OCI-LY7 (cell line): ENCODE data around the gene PTPRU. TPM values are rescaled to one million over a fixed set of nuclear protein-coding genes. Genes with fewer than 3 reads are reported as not detected.

ENCODE experiments used
- BruUV-seq: library from RNA; stranded (reverse); fragments of 400-500 nt; replicated peaks from 2 replicates; lab custom pipeline; 2021; lab: Mats Ljungman, UMichigan
- CTCF ChIA-PET: fragments of 300-600 bp; sonication (Branson Sonifier 250); formaldehyde crosslinking; loops from one replicate; lab custom pipeline; 2022; ENCODE audit warnings: antibody characterized with exemption; ENCODE audit not compliant: unreplicated experiment; lab: Charles Lee
- POLR2A ChIA-PET: fragments of 300-600 bp; sonication (Branson Sonifier 250); formaldehyde crosslinking; loops from one replicate; lab custom pipeline; 2022; ENCODE audit warnings: antibody characterized with exemption; lab: Charles Lee
- DNase-seq: peaks from one replicate; pipeline ENCODE4 v3.0.0-alpha.2; 2015; ENCODE audit warnings: low spot score
- H2AFZ ChIP-seq: fragments of 200-600 bp; sonication (generic), shearing (Covaris generic); 2 replicates; pipeline ENCODE4 v1.6.1; 2014; ENCODE audit warnings: mild to moderate bottlenecking, antibody characterized with exemption, low read length, moderate library complexity
- H3K27ac ChIP-seq: fragments of 200-600 bp; sonication (generic); 2 replicates; pipeline ENCODE4 v1.5.1; 2014; ENCODE audit warnings: mixed run types, low read depth, mild to moderate bottlenecking, moderate library complexity, low read length, inconsistent platforms; ENCODE audit not compliant: poor library complexity, severe bottlenecking
- H3K36me3 ChIP-seq: fragments of 200-600 bp; sonication (generic); 2 replicates; pipeline ENCODE4 v1.6.1; 2014; ENCODE audit warnings: mild to moderate bottlenecking, antibody characterized with exemption, low read length, moderate library complexity, mixed read lengths; ENCODE audit not compliant: insufficient read depth
- H3K4me1 ChIP-seq: fragments of 200-600 bp; sonication (generic); 2 replicates; pipeline ENCODE4 v1.5.1; 2014; ENCODE audit warnings: mild to moderate bottlenecking, low read length; ENCODE audit not compliant: insufficient read depth, poor library complexity, severe bottlenecking
- H3K4me2 ChIP-seq: fragments of 200-600 bp; sonication (generic); 2 replicates; pipeline ENCODE4 v1.6.1; 2014; ENCODE audit warnings: mild to moderate bottlenecking, low read length
- H3K4me3 ChIP-seq: fragments of 200-600 bp; sonication (generic); 2 replicates; pipeline ENCODE4 v1.5.1; 2014; ENCODE audit warnings: mild to moderate bottlenecking, low read depth, low read length; ENCODE audit not compliant: poor library complexity, severe bottlenecking
- H3K79me2 ChIP-seq: fragments of 200-600 bp; sonication (generic); 2 replicates; pipeline ENCODE4 v1.6.1; 2016; ENCODE audit warnings: low read depth, mild to moderate bottlenecking, low read length, moderate library complexity, mixed read lengths; ENCODE audit not compliant: insufficient read depth
- H3K9me2 ChIP-seq: fragments of 200-600 bp; sonication (generic); 2 replicates; pipeline ENCODE4 v1.6.1; 2016; ENCODE audit warnings: mild to moderate bottlenecking, low read length, mixed read lengths; ENCODE audit not compliant: insufficient read depth
- H3K9me3 ChIP-seq: fragments of 200-600 bp; sonication (generic); 2 replicates; pipeline ENCODE4 v1.6.1; 2014; ENCODE audit warnings: mild to moderate bottlenecking, mixed run types, low read length, mixed read lengths
- H4K20me1 ChIP-seq: fragments of 200-600 bp; sonication (generic); 2 replicates; pipeline ENCODE4 v1.6.1; 2014; ENCODE audit warnings: mild to moderate bottlenecking, antibody characterized with exemption, low read length, moderate library complexity, mixed read lengths; ENCODE audit not compliant: insufficient read depth
- CTCF ChIP-seq: fragments of 200-600 bp; sonication (generic); conservative IDR thresholded peaks from 2 replicates; pipeline ENCODE4 v1.5.1; 2014; ENCODE audit warnings: mild to moderate bottlenecking, antibody characterized with exemption, low read length, moderate library complexity, mixed read lengths
- EZH2phosphoT487 ChIP-seq: fragments of 200-600 bp; sonication (generic); IDR thresholded peaks from 2 replicates; pipeline ENCODE4 v1.6.1; 2018; ENCODE audit warnings: low read depth, borderline replicate concordance, mild to moderate bottlenecking, mixed run types, antibody characterized with exemption, low read length, moderate library complexity, mixed read lengths
- intact Hi-C: fragments of 100-400 bp; cut with micrococcal nuclease; formaldehyde crosslinking; loops from one replicate; pipeline ENCODE4 v1.10.0; 2022; ENCODE audit not compliant: unreplicated experiment
- total RNA-seq, 2 experiments: library from RNA; depleted of rRNA in 1 of 2; stranded (reverse); fragments of >200 nt in 1 of 2; shearing (Covaris generic) in 1 of 2; gene quantifications; 2 replicates each; pipeline ENCODE4 v1.2.3, GENCODE V29; 2014 to 2022

Gene PTPRU
- total RNA-seq, 2 experiments from 2014 or later, result 2.5 to 4.6 TPM

GRCh38 chr1:29213055-29213454, 23.3 kb upstream of the PTPRU start:
- no peak overlapping the region for H2AFZ ChIP-seq
- H3K79me2 ChIP-seq, result no peaks in the 10 kb centered on the region
- H3K27ac ChIP-seq, result no peak overlapping the region
- no peaks in the 10 kb centered on the region for H3K4me1 ChIP-seq
- no peak for TF ChIP-seq CTCF
- TF ChIP-seq EZH2phosphoT487, result no peak
- CTCF ChIA-PET, result no interaction called here
- no peak overlapping the region for H3K4me2 ChIP-seq
- BruUV-seq, result no TSS peak
- no peaks in the 10 kb centered on the region for H3K9me3 ChIP-seq
- H3K36me3 ChIP-seq, result peaks cover 48% of the 10 kb centered on the region
- H3K9me2 ChIP-seq, result no peaks in the 10 kb centered on the region
- no peaks in the 10 kb centered on the region for H4K20me1 ChIP-seq
- intact Hi-C loops, result no loop called here
- no peak for DNase-seq
- no peak overlapping the region for H3K4me3 ChIP-seq
- POLR2A ChIA-PET, result no interaction called here

GRCh38 chr1:29217633-29218032, 18.7 kb upstream of the PTPRU start:
- peaks cover 40% of the 10 kb centered on the region for H3K36me3 ChIP-seq
- TF ChIP-seq CTCF (no peak), EZH2phosphoT487 (no peak)
- ChIA-PET POLR2A (no interaction called here), CTCF (no interaction called here)
- no TSS peak for BruUV-seq
- no peaks in the 10 kb centered on the region for H4K20me1 ChIP-seq
- no peaks in the 10 kb centered on the region for H3K9me2 ChIP-seq
- no peak for DNase-seq
- no peak overlapping the region for H3K4me2 ChIP-seq
- intact Hi-C loops, result no loop called here
- no peaks in the 10 kb centered on the region for H3K9me3 ChIP-seq
- H3K27ac ChIP-seq, result no peak overlapping the region
- H2AFZ ChIP-seq, result no peak overlapping the region
- no peaks in the 10 kb centered on the region for H3K79me2 ChIP-seq
- no peak overlapping the region for H3K4me3 ChIP-seq
- H3K4me1 ChIP-seq, result no peaks in the 10 kb centered on the region

GRCh38 chr1:29218223-29218622, 18.1 kb upstream of the PTPRU start:
- no peak for TF ChIP-seq CTCF
- no peak for TF ChIP-seq EZH2phosphoT487

More at GRCh38 chr1:29218223-29218622, 18.1 kb upstream of the PTPRU start:
- Histone ChIP-seq H3K27ac (no peak overlapping the region), H4K20me1 (no peaks in the 10 kb centered on the region), H3K9me3 (no peaks in the 10 kb centered on the region), H3K9me2 (no peaks in the 10 kb centered on the region), H3K4me3 (no peak overlapping the region), H3K36me3 (peaks cover 35% of the 10 kb centered on the region), H3K4me2 (no peak overlapping the region), H3K79me2 (no peaks in the 10 kb centered on the region), H2AFZ (no peak overlapping the region), H3K4me1 (no peaks in the 10 kb centered on the region)
- no peak for DNase-seq
- CTCF ChIA-PET, result no interaction called here
- intact Hi-C loops, result no loop called here
- no TSS peak for BruUV-seq
- POLR2A ChIA-PET, result interaction anchor here (0.9 kb wide), 1 partner anchor 8 kb away, joined by 3 read pairs; no protein-coding TSS in a partner anchor
